DOHH2 (cell line): ENCODE results near the gene OR5B2.

ENCODE experiments used
- H3F3A ChIP-seq: fragments of 200-600 bp; sonication (generic), shearing (Covaris generic); 2 replicates; pipeline ENCODE4 v1.6.0; 2016; ENCODE audit warnings: antibody characterized with exemption, mild to moderate bottlenecking; ENCODE audit not compliant: control insufficient read depth, insufficient read depth
- H3K27ac ChIP-seq: fragments of 200-600 bp; sonication (generic); 2 replicates; pipeline ENCODE4 v1.5.1; 2014; ENCODE audit warnings: low read depth, mild to moderate bottlenecking, low read length, moderate library complexity
- H3K27me3 ChIP-seq: fragments of 200-600 bp; sonication (generic); 2 replicates; pipeline ENCODE4 v1.6.1; 2014; ENCODE audit warnings: mild to moderate bottlenecking, low read length, mixed read lengths; ENCODE audit not compliant: control insufficient read depth
- H3K36me3 ChIP-seq: fragments of 200-600 bp; sonication (generic); 2 replicates; pipeline ENCODE4 v1.6.1; 2014; ENCODE audit warnings: mild to moderate bottlenecking, low read length, moderate library complexity, mixed read lengths; ENCODE audit not compliant: control insufficient read depth
- H3K4me1 ChIP-seq: fragments of 200-600 bp; sonication (generic); 2 replicates; pipeline ENCODE4 v1.6.1; 2014; ENCODE audit warnings: mild to moderate bottlenecking, low read length, mixed read lengths; ENCODE audit not compliant: control insufficient read depth
- H3K4me2 ChIP-seq: fragments of 200-600 bp; sonication (generic); 2 replicates; pipeline ENCODE4 v1.6.0; 2014; ENCODE audit warnings: mild to moderate bottlenecking, low read length, moderate library complexity
- H3K4me3 ChIP-seq: fragments of 200-600 bp; sonication (generic); 2 replicates; pipeline ENCODE4 v1.5.1; 2014; ENCODE audit warnings: mild to moderate bottlenecking, low read length, mixed read lengths
- H3K79me2 ChIP-seq: fragments of 200-600 bp; sonication (generic); 2 replicates; pipeline ENCODE4 v1.6.1; 2014; ENCODE audit warnings: mild to moderate bottlenecking, low read length, mixed read lengths; ENCODE audit not compliant: control insufficient read depth
- H3K9me2 ChIP-seq: fragments of 200-600 bp; sonication (generic); replicated peaks from 2 replicates; pipeline ENCODE4 v1.6.1; 2014; ENCODE audit warnings: mild to moderate bottlenecking, low read length, mixed read lengths; ENCODE audit not compliant: control insufficient read depth
- H3K9me3 ChIP-seq: fragments of 200-600 bp; sonication (generic); 2 replicates; pipeline ENCODE4 v1.6.1; 2014; ENCODE audit warnings: antibody characterized with exemption, low read length, mixed read lengths; ENCODE audit not compliant: control insufficient read depth, insufficient read depth
- H4K20me1 ChIP-seq: fragments of 200-600 bp; sonication (generic); 2 replicates; pipeline ENCODE4 v1.6.0; 2014; ENCODE audit warnings: low read depth, mild to moderate bottlenecking, antibody characterized with exemption, low read length, moderate library complexity; ENCODE audit not compliant: control insufficient read depth, insufficient read depth
- EZH2phosphoT487 ChIP-seq: fragments of 200-600 bp; sonication (generic); IDR thresholded peaks from 2 replicates; pipeline ENCODE4 v1.6.1; 2017; ENCODE audit warnings: borderline replicate concordance, mild to moderate bottlenecking, antibody characterized with exemption, low read length, moderate library complexity, mixed read lengths
- TF ChIP-seq, protein P1 (sequence below): fragments of 200-600 bp; sonication (generic); IDR thresholded peaks from one replicate; pipeline ENCODE4 v1.5.1; 2014; ENCODE audit warnings: antibody characterized with exemption, mild to moderate bottlenecking, low read depth, low read length; ENCODE audit not compliant: poor library complexity, severe bottlenecking

The OR5B2 gene

DNA sequence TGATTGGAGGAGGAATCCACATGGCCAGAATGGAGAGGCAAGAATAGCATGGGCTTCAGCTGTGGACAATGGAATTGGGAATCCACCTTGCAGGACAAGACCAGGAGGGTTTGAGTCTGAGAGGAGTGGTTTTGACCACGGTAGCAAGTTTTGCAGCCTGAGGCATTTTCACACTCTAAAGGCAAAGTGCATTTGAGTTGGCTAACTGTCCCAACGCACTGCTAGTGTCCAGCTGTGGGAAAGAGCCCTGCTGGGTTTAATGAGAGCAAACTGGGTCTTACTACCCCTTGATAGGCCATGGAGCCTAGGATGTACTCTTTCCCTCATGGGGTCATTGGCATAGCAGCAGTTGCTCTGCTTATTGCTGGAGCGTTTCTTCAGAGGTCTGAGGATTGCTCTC lies at the start of gene OR5B2:
Gene OR5B2 (minus strand): TSS at position 101 of the 400 bp plus-strand sequence. CDS start 4,860 bp downstream, outside the sequence.
- TF ChIP-seq, protein P1, sequence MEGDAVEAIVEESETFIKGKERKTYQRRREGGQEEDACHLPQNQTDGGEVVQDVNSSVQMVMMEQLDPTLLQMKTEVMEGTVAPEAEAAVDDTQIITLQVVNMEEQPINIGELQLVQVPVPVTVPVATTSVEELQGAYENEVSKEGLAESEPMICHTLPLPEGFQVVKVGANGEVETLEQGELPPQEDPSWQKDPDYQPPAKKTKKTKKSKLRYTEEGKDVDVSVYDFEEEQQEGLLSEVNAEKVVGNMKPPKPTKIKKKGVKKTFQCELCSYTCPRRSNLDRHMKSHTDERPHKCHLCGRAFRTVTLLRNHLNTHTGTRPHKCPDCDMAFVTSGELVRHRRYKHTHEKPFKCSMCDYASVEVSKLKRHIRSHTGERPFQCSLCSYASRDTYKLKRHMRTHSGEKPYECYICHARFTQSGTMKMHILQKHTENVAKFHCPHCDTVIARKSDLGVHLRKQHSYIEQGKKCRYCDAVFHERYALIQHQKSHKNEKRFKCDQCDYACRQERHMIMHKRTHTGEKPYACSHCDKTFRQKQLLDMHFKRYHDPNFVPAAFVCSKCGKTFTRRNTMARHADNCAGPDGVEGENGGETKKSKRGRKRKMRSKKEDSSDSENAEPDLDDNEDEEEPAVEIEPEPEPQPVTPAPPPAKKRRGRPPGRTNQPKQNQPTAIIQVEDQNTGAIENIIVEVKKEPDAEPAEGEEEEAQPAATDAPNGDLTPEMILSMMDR = no peak
- no peak for TF ChIP-seq EZH2phosphoT487
- no peaks in the 10 kb centered on the region; the same call in 1 of the 2 replicates for H3K9me3 ChIP-seq
- no peak within 1 kb of the TSS for H3K4me3 ChIP-seq
- no peak within 1 kb of the TSS for H3K4me2 ChIP-seq
- H3K9me2 ChIP-seq = no peaks in the 10 kb centered on the region
- H3K36me3 ChIP-seq = no peaks in the 10 kb centered on the region
- H3K79me2 ChIP-seq = no peaks in the 10 kb centered on the region
- no peaks in the 10 kb centered on the region for H4K20me1 ChIP-seq
- no peaks in the 10 kb centered on the region for H3K4me1 ChIP-seq
- H3K27me3 ChIP-seq = no peaks in the 10 kb centered on the region
- no peak within 1 kb of the TSS for H3K27ac ChIP-seq
- no peaks in the 10 kb centered on the region for H3F3A ChIP-seq

- Histone ChIP-seq H3K4me1 (no peaks in the 10 kb centered on the region), H3K9me2 (no peaks in the 10 kb centered on the region), H4K20me1 (no peaks in the 10 kb centered on the region), H3K9me3 (peaks cover 6% of the 10 kb centered on the region; the same call in 1 of the 2 replicates), H3K4me3 (no peak overlapping the region), H3K27me3 (no peaks in the 10 kb centered on the region), H3K79me2 (no peaks in the 10 kb centered on the region), H3F3A (no peaks in the 10 kb centered on the region), H3K4me2 (no peak overlapping the region), H3K27ac (no peak overlapping the region), H3K36me3 (no peaks in the 10 kb centered on the region)
- no peak for TF ChIP-seq EZH2phosphoT487
- TF ChIP-seq, protein P1 = no peak
Measured at GRCh38 chr11:58471892-58472291, 44.0 kb upstream of the OR5B2 start.

DNA sequence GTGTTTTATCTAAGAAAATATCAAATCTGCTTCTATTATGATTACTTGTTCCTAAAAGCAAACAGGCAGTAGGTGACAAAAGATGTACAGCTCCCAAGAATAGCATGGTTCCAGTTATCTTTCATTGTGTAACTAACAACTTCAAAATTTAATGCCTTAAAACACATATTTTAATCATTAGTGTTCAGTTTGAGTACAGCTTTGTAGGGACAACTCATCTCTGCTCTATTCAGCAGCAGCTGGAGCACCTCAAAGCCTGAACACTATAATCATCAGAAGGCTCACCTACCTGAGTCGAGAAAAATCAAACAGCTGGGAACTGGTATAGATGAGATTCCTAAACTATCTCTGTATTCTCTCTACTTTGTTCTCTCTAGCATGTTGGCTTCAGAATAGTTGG lies 38.4 kb upstream of the OR5B2 start:
- H3K4me1 ChIP-seq = no peaks in the 10 kb centered on the region
- TF ChIP-seq EZH2phosphoT487 = no peak
- TF ChIP-seq, protein P1 = no peak
- no peak overlapping the region for H3K4me3 ChIP-seq
- H3K27ac ChIP-seq = no peak overlapping the region
- no peaks in the 10 kb centered on the region for H4K20me1 ChIP-seq
- no peaks in the 10 kb centered on the region for H3K9me3 ChIP-seq
- no peaks in the 10 kb centered on the region for H3K9me2 ChIP-seq
- H3K36me3 ChIP-seq = no peaks in the 10 kb centered on the region
- H3K79me2 ChIP-seq = no peaks in the 10 kb centered on the region
- H3F3A ChIP-seq = no peaks in the 10 kb centered on the region
- no peaks in the 10 kb centered on the region for H3K27me3 ChIP-seq
- no peak overlapping the region for H3K4me2 ChIP-seq

DNA sequence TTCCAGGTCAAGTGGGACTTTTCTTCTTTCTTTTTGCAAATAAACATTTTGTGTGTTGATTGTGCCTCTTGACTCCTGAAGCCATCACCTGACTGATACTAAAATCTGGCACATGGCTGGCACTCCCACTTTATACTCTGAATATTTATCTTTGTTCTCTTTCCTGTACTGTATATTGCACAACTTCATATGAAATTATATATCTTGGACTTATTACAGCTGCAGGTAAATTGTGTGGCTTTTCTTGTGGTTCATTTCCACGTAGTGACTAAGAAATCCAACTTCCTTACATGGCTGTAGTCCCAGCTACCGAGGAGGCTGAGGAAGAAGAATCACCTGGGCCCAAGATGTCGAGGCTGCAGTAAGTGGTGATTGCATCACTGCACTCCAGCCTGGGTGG lies 37.8 kb upstream of the OR5B2 start:
- Histone ChIP-seq H3K9me2 (no peaks in the 10 kb centered on the region), H3K4me1 (no peaks in the 10 kb centered on the region), H3K4me2 (no peak overlapping the region), H3K27ac (no peak overlapping the region), H3K27me3 (no peaks in the 10 kb centered on the region), H3K79me2 (no peaks in the 10 kb centered on the region), H3K9me3 (no peaks in the 10 kb centered on the region), H4K20me1 (no peaks in the 10 kb centered on the region), H3K4me3 (no peak overlapping the region), H3F3A (no peaks in the 10 kb centered on the region), H3K36me3 (no peaks in the 10 kb centered on the region)
- TF ChIP-seq EZH2phosphoT487 = no peak
- TF ChIP-seq, protein P1 = no peak
